Lung (tissue), 12 donors: Measurements from ENCODE around the gene HSPA6. TPM values are rescaled to one million over a fixed set of nuclear protein-coding genes. Genes with fewer than 3 reads are reported as not detected.
"Not testable (repeated sequence)": the region's sequence is repeated elsewhere in the genome, so short reads cannot be mapped to it uniquely, and the experiment has no call there.

Experiments
- ATAC-seq: fragments of 200-7000 bp; cut with Tn5 transposase; one replicate; pipeline ENCODE4 v1.9.1; 2020; ENCODE audit warnings: moderate number of reproducible peaks; ENCODE audit not compliant: insufficient read depth, low FRiP score
- DNase-seq, 3 donors: peaks; one replicate each; pipeline ENCODE4 v3.0.0-alpha.2; 2013 to 2017
- H3K27ac ChIP-seq, 2 donors: one replicate each; pipeline ENCODE4 v1.5.1; 2013; ENCODE audit warnings: mild to moderate bottlenecking in 2 of 2, moderate library complexity in 2 of 2, control low read depth in 1 of 2, inconsistent platforms in 1 of 2, low read depth in 1 of 2, low read length in 1 of 2
- H3K27me3 ChIP-seq, 3 donors: one replicate each; pipeline ENCODE4 v1.5.1; 2013; ENCODE audit warnings: low read length in 2 of 3; ENCODE audit not compliant: control insufficient read depth in 3 of 3, insufficient read depth in 3 of 3
- H3K36me3 ChIP-seq, 4 donors: one replicate each; pipeline ENCODE4 v1.5.1; 2013; ENCODE audit warnings: low read length in 4 of 4, mild to moderate bottlenecking in 1 of 4, moderate library complexity in 1 of 4; ENCODE audit not compliant: control insufficient read depth in 4 of 4, insufficient read depth in 4 of 4
- H3K4me1 ChIP-seq, 5 donors: one replicate each; pipeline ENCODE4 v1.5.1; 2013; ENCODE audit warnings: low read length in 5 of 5, mild to moderate bottlenecking in 2 of 5, moderate library complexity in 1 of 5; ENCODE audit not compliant: control insufficient read depth in 5 of 5, insufficient read depth in 5 of 5
- H3K4me3 ChIP-seq: one replicate; pipeline ENCODE4 v1.5.1; 2013; ENCODE audit warnings: mild to moderate bottlenecking, control low read depth, moderate library complexity
- H3K9ac ChIP-seq, 2 donors: one replicate each; pipeline ENCODE4 v1.5.1; 2013; ENCODE audit warnings: low read length in 2 of 2, control low read depth in 1 of 2; ENCODE audit not compliant: insufficient read depth in 1 of 2
- H3K9me3 ChIP-seq, 4 donors: one replicate each; pipeline ENCODE4 v1.5.1; 2013; ENCODE audit warnings: low read length in 3 of 4, mild to moderate bottlenecking in 1 of 4, moderate library complexity in 1 of 4; ENCODE audit not compliant: control insufficient read depth in 4 of 4, insufficient read depth in 3 of 4
- WGBS, 2 donors: extraction: QIAGEN DNeasy Blood & Tissue Kit; methylation state at CpG; one replicate each; pipeline ENCODE4 v1.1.7; 2013; 5-methylcytosine and 5-hydroxymethylcytosine counted together
- polyA plus RNA-seq, 2 donors: library from polyadenylated mRNA; stranded (reverse); fragments of 200-250 nt; gene quantifications; one replicate each; pipeline ENCODE4 v1.2.1, GENCODE V29; 2013
- total RNA-seq, 2 donors: library from RNA; depleted of rRNA in 1 of 2; stranded (reverse); fragments of >200 nt in 1 of 2; gene quantifications; one replicate each; pipeline ENCODE4 v1.2.1, GENCODE V29; 2014 to 2021
- TF ChIP-seq, protein P1 (sequence below): IDR thresholded peaks from 2 replicates; pipeline ENCODE4 v1.5.1; 2012; ENCODE audit warnings: mild to moderate bottlenecking; ENCODE audit errors: control extremely low read depth, extremely low read depth
- donor health status: control.
- donor health status: control.
- donor health status: Bipolar disorder and iron deficiency.
- donor health status: healthy.
- donor health status: DM: yes; HTN: yes; CAD: no.

The HSPA6 gene
- total and polyA plus RNA-seq, 4 donors, result 11.7 to 42.5 (median 25.2) TPM

DNA sequence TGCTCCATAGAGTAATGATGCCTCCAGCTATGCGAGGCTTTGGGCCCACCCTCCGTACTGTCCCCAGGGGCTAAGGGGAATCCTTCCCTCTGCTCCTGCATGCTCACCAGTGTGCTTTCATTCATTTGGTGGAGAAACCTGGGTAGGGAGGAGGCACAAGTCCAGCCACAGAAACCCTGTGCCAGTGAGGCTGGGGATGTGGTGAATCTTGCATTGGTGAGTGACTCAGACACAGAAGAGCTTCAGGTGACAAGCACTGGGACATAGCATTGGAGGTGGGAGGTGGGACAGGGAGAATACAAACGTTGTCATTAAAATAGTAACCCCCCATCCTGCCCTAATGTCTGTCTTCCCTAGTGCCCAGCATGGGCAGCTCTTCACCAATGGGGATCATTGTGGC is 13.9 kb upstream of the HSPA6 start:
- H3K9ac ChIP-seq, result no peak overlapping the region
- WGBS, 2 donors, result 87 to 88% methylated on average over 3 of the region's 3 CpGs
- H3K4me3 ChIP-seq, result no peak overlapping the region
- peaks cover 0 to 19% (median 12%) of the 10 kb centered on the region in 5 donors for H3K4me1 ChIP-seq
- H3K27me3 ChIP-seq, result no peaks in the 10 kb centered on the region
- no peaks in the 10 kb centered on the region for H3K36me3 ChIP-seq
- TF ChIP-seq, protein P1, sequence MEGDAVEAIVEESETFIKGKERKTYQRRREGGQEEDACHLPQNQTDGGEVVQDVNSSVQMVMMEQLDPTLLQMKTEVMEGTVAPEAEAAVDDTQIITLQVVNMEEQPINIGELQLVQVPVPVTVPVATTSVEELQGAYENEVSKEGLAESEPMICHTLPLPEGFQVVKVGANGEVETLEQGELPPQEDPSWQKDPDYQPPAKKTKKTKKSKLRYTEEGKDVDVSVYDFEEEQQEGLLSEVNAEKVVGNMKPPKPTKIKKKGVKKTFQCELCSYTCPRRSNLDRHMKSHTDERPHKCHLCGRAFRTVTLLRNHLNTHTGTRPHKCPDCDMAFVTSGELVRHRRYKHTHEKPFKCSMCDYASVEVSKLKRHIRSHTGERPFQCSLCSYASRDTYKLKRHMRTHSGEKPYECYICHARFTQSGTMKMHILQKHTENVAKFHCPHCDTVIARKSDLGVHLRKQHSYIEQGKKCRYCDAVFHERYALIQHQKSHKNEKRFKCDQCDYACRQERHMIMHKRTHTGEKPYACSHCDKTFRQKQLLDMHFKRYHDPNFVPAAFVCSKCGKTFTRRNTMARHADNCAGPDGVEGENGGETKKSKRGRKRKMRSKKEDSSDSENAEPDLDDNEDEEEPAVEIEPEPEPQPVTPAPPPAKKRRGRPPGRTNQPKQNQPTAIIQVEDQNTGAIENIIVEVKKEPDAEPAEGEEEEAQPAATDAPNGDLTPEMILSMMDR, result no peak
- ATAC-seq, result no peak
- H3K27ac ChIP-seq, result no peak overlapping the region
- DNase-seq, result no peak
- no peaks in the 10 kb centered on the region for H3K9me3 ChIP-seq

DNA sequence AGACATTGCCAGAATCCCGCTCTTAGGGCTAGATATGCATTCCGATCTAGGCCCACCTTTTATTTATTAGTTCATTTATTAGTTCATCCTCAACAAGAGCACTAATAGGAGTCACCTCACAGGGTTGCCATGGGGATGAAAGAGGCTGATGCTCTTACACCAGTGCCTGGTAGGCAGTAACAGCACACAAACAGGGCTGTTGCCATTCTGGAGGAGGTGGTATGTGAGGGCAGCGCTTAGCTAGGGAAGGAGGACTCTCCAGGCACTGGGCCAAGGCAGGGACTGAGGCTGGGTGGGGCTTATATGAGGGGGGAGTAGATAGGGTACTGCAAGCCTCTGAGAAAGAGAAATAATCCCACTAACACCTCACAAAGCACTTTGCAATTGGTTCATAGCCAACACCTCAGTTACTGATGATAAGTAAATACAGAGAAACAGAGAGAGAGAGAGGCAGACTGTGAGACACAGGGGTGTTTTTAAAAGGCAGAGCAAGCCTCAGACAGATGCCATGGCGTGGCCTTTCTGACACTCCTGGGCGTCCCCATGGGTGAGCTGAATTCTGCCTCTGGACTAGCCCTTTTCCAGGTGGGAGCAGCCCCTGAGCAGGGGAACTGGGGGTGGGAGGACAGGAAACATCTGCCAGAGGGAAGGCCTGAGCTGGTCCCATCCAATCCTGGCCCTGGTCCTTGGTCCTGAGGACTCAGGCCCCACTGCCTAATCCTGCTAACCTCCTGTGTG is 13.2 kb upstream of the HSPA6 start:
- Histone ChIP-seq H3K36me3 (no peaks in the 10 kb centered on the region), H3K27me3 (no peaks in the 10 kb centered on the region), H3K27ac (peak overlapping the region in 1 of 2 donors; percentile 24), H3K9me3 (no peaks in the 10 kb centered on the region), H3K4me1 (peaks cover 0 to 17% (median 12%) of the 10 kb centered on the region in 5 donors), H3K4me3 (no peak overlapping the region), H3K9ac (no peak overlapping the region)
- DNase-seq (peak; percentile 70 to 82 (median 81)), ATAC-seq (no peak)
- TF ChIP-seq, protein P1, result no peak
- WGBS, 2 donors, result 63 to 72% methylated on average over 5 of the region's 5 CpGs

DNA sequence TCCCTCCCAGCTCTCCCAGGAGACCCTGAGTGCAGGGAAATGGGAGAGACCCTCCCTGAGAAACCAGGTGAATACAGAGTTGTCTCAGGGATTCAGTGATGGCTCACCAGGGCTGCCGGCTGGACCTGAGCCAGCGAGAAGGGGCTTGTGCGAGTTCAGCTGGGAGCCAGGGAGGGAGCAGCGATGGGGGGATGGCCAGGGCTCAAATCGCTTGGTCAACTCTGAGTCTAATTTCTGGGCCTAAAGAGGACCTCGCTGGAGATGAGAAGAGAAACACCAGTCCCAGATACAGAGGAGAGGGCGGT is 12.6 kb upstream of the HSPA6 start:
- DNase-seq, result no peak
- Histone ChIP-seq H3K4me3 (no peak overlapping the region), H3K36me3 (no peaks in the 10 kb centered on the region), H3K9me3 (no peaks in the 10 kb centered on the region), H3K4me1 (peaks cover 0 to 12% (median 11%) of the 10 kb centered on the region in 5 donors), H3K27ac (no peak overlapping the region), H3K9ac (no peak overlapping the region), H3K27me3 (no peaks in the 10 kb centered on the region)
- 92 to 99% methylated on average over 7 of the region's 7 CpGs for WGBS, 2 donors
- TF ChIP-seq, protein P1, result no peak
- no peak for ATAC-seq

DNA sequence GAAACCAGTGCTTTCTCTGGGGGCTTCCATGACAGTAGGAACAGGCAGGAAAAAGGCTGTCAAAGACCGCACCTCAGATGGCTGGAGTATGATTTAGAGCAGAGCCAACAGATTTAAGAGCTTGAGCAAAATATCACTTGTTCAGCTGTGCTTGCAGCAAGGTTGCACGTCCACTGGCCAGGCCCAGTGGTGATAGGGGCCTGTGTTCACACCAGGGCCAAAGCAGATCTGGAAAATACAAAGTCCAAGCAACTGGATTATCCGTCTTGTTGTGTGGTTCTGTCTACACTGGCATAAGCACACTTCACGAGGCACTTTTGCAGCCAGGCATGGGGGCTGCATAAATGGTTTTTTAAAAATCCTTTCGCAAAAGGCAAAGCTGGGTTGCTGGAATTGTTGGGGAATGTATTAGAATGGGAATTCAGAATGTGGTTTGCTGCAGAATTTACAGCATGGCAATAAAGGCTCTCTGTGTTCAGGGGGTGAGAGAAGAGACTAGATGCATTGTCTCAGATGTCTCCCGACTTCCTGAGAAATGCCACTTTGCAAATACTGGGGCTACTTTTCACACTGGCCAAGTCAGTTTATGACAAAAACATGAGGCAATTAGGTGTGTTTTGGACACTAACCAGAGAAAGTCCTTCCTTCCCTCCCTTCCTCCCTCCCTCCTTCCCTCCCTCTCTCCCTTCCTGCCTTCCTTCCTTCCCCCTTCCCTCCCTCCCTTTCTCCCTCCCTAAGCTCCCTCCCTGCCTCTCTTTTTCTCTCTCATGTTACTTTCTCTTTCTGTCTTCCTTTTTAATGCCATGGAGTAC is 11.5 kb upstream of the HSPA6 start:
- 87 to 92% methylated on average over 6 of the region's 6 CpGs for WGBS, 2 donors
- not testable (repeated sequence) for DNase-seq

DNA sequence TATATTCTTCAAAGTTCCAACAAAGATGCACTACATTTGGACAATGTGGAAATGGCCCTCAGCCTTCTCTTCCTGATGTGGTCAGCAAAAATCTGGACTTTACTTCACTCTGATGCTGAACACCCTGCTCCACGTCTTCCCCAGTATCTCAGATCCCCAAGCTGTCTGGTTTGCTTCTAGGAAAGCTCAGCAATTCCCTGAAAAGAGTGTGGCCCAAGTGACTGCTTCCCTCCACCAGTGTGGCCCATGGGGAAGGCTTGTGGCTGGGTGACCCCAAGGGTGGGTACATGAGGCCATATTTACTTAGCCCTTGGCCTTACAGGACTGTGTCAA is 10.9 kb upstream of the HSPA6 start:
- H3K9ac ChIP-seq, H3K9me3 ChIP-seq, H3K27me3 ChIP-seq, ATAC-seq, DNase-seq, H3K36me3 ChIP-seq, H3K4me3 ChIP-seq: not testable (repeated sequence)
- 60 to 61% methylated on average over 1 of the region's 1 CpG for WGBS, 2 donors
- H3K27ac ChIP-seq, result peak overlapping the region in 1 of 2 donors; percentile 64
- peaks cover 0 to 12% (median 5%) of the 10 kb centered on the region in 5 donors for H3K4me1 ChIP-seq

More for the DNA sequence above, 11.5 kb upstream of the HSPA6 start:
- H3K9ac ChIP-seq, H3K4me3 ChIP-seq, H3K27me3 ChIP-seq, ATAC-seq, H3K36me3 ChIP-seq, H3K9me3 ChIP-seq, H3K27ac ChIP-seq: not testable (repeated sequence)
- peaks cover 0 to 12% (median 5%) of the 10 kb centered on the region in 5 donors for H3K4me1 ChIP-seq

DNA sequence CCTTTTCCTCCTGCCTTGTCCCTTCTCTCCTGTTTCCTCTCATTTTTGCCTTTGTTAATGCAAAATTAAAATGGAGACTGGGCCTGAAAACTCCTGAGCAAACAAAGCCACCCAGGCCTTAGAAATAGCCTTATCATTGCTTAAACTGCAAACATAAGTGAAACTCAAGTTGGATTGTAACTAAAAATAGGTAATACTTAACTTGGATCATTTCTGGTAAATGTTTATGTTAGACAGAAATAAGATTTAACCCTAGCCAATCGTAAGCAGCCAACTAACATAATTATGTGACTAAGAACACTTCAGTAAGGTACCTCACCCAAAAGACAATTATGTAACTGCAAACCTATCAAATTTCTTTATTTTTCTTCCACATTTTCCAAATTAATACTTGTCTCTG is 10.4 kb upstream of the HSPA6 start:
- H3K9ac ChIP-seq, H3K4me3 ChIP-seq, ATAC-seq, H3K36me3 ChIP-seq, H3K9me3 ChIP-seq, H3K27me3 ChIP-seq: not testable (repeated sequence)
- 55 to 87% methylated on average over 1 of the region's 1 CpG for WGBS, 2 donors
- peak overlapping the region in 1 of 2 donors; percentile 64 for H3K27ac ChIP-seq
- peaks cover 0 to 12% (median 5%) of the 10 kb centered on the region in 5 donors for H3K4me1 ChIP-seq
- DNase-seq, result peak in 1 of 3 donors; percentile 19
